OCI-LY7 (cell line): ENCODE results near the gene ADGRL2.

Source experiments
- EZH2phosphoT487 ChIP-seq: fragments of 200-600 bp; sonication (generic); IDR thresholded peaks from 2 replicates; pipeline ENCODE4 v1.6.1; 2018; ENCODE audit warnings: low read depth, borderline replicate concordance, mild to moderate bottlenecking, mixed run types, antibody characterized with exemption, low read length, moderate library complexity, mixed read lengths
- TF ChIP-seq, protein P1 (sequence below): fragments of 200-600 bp; sonication (generic); conservative IDR thresholded peaks from 2 replicates; pipeline ENCODE4 v1.5.1; 2014; ENCODE audit warnings: mild to moderate bottlenecking, antibody characterized with exemption, low read length, moderate library complexity, mixed read lengths

DNA sequence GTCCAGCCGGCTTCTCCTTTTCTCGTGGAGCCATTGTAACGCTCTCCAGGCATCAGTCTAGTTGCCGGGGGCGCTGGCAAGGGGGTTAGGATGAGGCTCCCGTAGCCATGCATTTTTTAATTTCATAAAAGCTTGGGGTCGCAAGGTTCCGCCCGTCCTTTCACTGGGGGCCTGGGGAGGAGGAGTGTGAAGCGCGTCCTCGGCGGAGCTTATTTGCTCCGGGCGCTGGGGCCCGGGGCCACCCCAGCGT is 1.6 kb downstream of the ADGRL2 start:
- TF ChIP-seq, protein P1, sequence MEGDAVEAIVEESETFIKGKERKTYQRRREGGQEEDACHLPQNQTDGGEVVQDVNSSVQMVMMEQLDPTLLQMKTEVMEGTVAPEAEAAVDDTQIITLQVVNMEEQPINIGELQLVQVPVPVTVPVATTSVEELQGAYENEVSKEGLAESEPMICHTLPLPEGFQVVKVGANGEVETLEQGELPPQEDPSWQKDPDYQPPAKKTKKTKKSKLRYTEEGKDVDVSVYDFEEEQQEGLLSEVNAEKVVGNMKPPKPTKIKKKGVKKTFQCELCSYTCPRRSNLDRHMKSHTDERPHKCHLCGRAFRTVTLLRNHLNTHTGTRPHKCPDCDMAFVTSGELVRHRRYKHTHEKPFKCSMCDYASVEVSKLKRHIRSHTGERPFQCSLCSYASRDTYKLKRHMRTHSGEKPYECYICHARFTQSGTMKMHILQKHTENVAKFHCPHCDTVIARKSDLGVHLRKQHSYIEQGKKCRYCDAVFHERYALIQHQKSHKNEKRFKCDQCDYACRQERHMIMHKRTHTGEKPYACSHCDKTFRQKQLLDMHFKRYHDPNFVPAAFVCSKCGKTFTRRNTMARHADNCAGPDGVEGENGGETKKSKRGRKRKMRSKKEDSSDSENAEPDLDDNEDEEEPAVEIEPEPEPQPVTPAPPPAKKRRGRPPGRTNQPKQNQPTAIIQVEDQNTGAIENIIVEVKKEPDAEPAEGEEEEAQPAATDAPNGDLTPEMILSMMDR: no peak
- no peak for TF ChIP-seq EZH2phosphoT487
